SK-MEL-5 (cell line): Measurements from ENCODE around the gene SVEP1. TPM values are rescaled to one million over a fixed set of nuclear protein-coding genes. Genes with fewer than 3 reads are reported as not detected.
A peak's percentile ranks its signal among the peaks of the same experiment; 100 is the strongest.

Experiments
- DNase-seq: peaks from one replicate; pipeline ENCODE4 v3.0.0-alpha.2; 2016; ENCODE audit warnings: low read depth, low spot score
- in situ Hi-C: cut with HindIII; loops from 2 replicates; pipeline ENCODE4 v1.10.0; 2016; ENCODE audit warnings: low sequenced_read_pairs, high pct_unique_total_duplicates, low pct_unique_long_range_greater_than_20kb
- total RNA-seq: library from RNA; depleted of rRNA; stranded (reverse); fragments of >200 nt; shearing (Covaris generic); gene quantifications from 2 replicates; pipeline ENCODE4 v1.2.3, GENCODE V29; 2014

SVEP1 gene
- total RNA-seq, 1 experiment from 2014 or later, result not detected

DNA sequence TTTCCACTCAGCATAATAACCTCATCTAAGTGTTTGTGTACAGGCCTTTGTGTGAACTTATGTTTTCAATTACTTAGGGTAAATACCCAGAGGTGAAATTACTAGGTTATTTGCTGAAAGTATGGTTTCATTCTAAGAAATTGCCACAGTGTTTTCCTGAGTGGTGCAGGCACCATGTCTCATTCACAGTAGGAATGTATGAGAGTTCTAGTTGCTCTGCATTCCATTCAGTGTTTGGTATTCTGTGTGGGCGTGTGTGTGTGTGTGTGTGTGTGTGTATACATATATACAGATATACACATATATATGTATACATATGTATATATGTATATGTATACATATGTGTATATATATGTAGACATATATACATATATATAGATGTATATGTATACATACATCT lies 8.8 kb upstream of the SVEP1 start:
- DNase-seq, result no peak
- in situ Hi-C loops, result no loop called here

DNA sequence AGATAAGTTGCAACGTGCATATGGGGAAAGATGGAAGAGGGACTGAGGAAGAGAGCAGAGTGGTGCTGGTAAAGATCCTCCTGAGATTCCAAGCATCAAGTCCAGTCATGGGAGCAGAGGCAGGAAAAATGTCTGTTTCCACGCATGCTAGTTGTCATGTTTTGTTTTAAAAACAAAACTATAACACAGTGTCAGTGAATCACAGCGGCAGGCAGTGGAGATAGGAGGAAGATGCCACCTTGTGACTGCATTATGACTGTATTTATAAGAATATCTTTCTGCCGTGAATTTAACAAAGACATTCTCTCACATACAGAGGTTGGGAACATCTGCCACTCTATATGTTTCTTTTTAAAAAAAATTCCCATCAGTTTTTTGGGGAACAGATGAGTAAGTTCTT lies 3.7 kb upstream of the SVEP1 start:
- in situ Hi-C loops, result no loop called here
- peak; percentile 22 for DNase-seq

DNA sequence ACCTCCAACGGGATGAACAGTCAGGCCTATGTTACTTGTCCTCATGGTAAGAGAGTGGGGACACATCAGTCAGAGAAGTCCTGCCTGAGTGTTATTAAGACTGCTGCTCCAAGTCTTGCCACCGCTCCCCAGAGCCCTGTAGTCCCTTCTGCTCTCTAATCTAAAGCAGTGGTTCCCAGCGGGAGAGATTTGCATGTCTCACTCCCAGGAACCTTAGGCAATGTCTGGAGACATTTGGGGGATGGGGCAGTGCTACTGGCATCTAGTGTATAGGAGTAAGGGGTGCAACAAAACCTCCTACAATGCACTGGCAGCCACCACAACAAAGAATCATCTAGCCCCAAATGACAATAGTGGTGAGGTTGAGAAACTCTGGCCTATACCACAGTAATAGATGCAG lies 2.6 kb upstream of the SVEP1 start:
- in situ Hi-C loops, result no loop called here
- no peak for DNase-seq

DNA sequence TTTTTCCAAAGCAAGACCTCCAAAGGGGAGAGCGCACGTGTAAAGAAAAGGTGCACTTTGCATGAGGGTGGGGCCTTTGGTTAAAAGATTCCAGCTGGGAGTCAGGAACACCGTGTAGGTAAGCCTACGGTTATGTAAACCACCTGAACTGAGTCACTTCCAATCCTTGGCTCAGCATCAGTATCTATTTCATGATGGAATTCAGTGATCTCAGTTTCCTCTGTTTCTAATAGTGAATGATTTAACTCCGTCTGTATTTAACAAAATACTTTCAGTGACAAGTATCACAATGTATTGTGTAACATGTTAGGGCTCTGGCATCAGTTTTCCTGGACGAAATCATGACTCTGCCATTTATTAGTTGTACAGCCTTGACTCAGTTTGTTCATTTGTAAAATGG lies 1.3 kb upstream of the SVEP1 start:
- in situ Hi-C loops, result no loop called here
- DNase-seq, result no peak

DNA sequence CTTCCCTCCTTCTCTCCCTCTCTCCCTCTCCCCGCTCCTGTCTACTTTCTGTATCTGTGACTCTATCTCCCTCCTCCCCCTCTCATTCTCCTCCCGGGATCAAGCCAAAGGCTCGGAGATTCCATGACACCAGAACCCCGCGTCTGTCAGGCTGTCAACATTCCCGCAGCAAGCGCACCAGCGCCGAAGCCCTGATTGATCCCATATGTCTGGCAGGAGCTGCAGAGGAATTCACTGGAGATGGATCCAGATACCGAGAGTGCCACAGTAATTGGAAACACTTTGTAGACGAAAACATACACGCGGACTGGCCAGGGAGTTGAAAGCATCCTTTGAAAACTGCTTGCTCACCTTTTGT lies 300 bp upstream of the SVEP1 start:
- in situ Hi-C loops, result no loop called here
- DNase-seq, result no peak

DNA sequence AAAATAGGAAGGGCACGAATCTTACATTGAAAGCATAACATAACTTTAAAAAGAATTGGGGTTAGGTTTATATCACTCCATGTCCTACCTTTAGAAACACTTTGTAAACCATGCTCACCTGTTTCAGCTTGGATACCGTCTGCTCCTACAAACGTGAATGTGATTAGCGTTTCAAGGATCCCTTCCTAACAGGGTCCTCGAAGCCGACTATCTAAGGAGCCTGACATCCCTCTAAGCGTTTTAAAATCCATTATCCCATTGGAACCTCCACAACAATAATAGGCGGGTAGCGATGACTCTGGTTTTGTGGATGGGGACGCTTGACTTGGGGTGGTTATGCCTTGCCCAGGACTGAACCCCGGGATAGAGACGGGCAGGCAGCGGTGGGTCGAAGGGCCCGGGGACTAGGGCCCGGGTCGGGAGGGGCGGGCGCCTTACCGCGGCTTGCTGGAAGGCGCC lies 937 bp downstream of the SVEP1 start:
- in situ Hi-C loops, result no loop called here
- no peak for DNase-seq

DNA sequence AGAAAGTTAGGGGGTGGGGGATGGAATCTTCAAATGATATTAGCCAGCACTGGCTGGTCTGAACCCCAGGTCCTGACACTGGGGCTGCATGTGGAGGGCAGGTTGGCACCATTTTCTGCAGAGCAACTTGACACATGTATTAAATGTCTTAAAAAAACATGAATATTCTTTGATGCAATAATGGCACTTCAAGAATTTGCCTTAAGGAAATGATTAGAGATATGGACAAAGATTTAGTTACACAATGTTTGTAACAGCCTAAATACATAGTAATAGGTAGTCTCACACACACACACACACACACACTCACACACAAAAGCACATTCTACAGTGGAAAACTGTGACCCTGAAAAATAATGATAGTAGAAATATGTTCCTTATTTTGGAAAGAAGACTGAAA lies 3.6 kb downstream of the SVEP1 start:
- DNase-seq, result no peak
- in situ Hi-C loops, result no loop called here

DNA sequence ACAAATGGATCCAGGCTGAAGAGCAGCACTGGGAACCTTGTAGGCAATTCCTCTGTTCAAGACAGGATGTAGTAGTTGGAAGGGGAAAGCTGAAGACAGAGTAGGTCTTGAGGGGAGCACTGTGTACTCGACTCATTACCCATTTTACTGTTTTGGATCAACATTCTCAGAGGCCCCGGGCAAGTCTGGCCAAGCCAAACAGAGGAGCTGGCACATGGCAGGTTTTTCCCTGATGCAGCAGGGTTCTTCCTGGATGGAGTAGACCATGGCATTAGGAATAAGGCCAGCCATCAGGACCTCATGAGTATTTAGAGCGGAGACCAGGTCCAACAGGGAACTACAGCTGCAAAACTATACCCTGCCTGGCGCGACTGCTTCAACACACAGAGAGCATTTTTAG lies 4.4 kb downstream of the SVEP1 start:
- no peak for DNase-seq

DNA sequence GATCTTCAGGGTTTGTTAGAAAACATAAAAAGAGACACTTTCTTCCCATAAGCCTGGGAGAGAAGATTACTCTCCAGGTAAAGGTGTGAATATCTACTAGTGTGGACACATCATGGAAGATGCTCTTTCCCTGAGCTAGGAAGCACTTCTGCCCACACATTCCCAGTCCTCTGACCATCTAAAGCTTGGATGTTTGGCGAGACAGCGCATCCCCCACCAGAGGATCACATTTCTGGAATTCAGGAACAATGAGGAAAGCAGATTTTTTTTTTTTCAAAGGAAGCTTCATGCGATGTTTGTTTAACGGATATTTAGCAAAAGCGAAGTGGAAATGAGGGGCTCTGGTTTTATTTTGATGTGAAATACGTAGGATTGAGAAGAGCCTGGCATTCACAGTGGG lies 6.2 kb downstream of the SVEP1 start:
- in situ Hi-C loops, result no loop called here
- no peak for DNase-seq

More for the DNA sequence above, 4.4 kb downstream of the SVEP1 start:
- in situ Hi-C loops, result no loop called here

DNA sequence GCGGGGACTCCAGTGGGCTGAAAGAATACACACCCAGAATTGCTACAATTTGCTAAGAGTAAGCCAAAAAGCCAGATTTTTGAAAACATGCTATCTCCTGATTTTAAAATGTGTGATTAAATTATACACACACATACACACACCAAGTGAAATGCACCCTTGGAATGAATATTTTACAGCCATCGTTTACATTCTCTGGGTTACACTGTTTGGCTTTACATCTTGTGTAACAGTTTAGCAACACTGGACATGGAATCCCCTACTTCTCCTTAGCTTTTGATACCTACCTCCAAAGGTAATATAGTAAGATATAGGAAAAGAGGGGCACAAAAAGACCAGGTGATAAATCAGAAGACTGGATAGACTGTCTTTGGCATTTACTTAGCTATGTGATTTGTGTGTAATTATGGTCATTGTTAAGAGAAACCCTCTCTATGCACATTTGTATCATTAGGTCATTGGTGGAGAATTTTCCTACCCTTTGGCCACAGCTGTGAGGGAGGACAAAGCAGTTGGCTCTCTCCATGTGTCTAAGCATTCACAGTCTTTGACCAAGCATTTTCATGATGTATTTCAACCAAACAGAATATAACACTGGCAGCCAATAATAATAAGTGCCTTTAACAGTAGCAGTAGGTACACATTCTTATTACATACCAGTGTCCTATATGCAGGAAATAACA lies 7.6 kb downstream of the SVEP1 start:
- in situ Hi-C loops, result no loop called here
- DNase-seq, result no peak

DNA sequence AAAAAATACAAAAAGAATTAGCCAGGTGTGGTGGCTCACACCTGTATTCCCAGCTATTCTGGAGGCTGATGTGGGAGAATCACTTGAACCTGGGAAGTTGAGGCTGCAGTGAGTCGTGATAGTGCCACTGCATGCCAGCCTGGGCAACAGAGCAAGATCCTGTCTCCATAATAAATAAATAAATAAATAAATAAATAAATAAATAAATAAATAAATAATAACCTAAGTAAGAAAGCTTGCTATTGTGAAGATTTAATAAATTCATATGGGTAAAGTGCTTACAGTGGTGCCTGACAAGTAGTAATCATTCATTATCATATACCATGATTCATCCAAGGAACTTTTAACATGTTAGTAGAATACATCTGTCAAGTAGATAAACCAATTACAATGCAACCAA lies 13.4 kb downstream of the SVEP1 start:
- in situ Hi-C loops, result no loop called here
- no peak for DNase-seq

DNA sequence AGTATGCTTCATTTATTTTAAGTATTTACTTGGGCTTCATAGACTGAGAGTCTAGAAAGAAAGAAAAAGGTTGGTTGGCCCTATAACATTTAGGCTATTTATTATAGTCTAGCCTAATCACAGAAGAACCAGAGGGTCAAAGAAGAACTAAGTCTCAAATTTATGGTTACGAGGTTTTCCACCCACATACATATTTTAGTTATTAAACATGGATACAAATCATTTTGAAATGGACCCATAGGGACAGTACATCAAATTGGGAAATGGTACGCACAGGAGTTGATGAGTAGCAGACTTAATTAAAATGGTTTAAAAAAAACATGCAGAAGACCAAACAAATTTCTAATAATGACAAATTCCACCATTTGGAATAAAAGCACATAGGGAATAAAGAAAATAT lies 17.7 kb downstream of the SVEP1 start:
- in situ Hi-C loops, result no loop called here
- DNase-seq, result no peak

DNA sequence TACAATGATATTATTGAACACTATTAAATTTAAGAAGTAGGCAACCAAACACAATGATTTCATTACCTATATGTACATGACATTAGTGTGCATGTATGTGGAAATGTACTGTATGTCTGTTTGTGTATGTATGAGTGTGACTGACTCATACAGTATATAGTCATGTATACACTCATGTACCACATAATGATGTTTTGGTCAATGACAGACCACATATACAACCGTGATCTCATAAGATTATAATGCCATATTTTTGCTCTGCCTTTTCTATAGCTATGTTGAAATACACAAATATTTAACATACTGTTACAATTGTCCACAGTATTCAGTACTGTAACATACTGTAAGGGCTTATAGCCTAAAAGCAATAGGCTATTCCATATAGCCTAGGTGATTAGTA lies 19.7 kb downstream of the SVEP1 start:
- in situ Hi-C loops, result no loop called here

DNA sequence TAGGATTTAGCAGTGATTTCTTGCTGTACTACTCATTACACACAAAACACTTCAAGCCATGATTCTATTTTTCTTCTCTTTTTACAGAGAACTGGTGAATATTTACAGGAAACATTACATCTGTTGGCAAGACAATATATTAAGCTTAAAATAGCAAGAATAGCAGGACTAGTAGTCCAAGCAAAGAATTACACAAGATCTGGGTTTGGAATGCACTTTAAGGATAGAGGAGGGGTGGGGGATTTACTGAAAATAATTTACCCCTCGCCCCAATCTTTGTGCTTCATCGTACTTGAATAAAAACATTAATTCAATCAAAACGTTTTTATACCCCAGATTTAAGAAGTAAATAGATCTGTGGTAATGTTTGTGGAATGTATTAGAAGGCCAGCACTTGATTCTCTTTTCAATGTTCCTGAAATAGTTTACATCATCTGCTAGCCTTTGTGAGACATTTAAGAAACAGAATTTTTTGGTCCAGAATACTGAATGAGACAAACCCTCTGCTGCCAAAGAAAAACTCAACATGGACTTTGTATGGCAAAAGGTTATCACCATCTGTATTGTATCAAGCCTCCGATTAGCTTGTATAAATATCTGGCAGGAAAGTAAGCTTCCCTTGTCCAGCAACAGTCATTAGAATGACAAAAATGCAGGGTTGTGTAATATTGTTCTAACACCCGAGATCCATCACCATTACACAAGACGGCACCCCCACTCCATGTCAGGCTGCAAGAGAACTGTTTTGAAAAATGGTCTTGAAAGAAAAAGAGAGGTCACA lies 23.8 kb downstream of the SVEP1 start:
- in situ Hi-C loops, result no loop called here
- no peak for DNase-seq

More for the DNA sequence above, 19.7 kb downstream of the SVEP1 start:
- no peak for DNase-seq

DNA sequence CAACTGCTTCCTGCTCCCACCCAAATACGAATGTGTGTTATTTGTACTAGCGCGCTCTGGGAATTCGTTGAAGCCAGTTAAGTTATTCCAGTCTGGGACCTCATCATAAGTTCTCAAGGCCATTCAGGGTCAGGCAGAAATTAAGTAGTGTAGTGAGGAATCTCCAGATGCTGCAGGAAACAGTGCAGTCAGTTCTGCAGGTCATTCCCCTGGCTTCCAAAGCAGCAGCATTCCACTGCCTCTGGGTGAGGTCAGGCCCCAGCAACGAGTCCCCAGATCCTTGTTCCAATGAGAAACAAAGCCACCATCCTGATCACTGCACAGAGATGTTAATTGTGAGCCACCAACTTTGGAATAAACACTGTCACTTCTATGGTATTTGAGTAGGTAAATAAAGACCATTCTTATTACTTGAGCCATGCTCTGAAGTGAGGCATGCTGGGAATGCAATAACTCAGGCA lies 33.1 kb downstream of the SVEP1 start:
- in situ Hi-C loops, result no loop called here

DNA sequence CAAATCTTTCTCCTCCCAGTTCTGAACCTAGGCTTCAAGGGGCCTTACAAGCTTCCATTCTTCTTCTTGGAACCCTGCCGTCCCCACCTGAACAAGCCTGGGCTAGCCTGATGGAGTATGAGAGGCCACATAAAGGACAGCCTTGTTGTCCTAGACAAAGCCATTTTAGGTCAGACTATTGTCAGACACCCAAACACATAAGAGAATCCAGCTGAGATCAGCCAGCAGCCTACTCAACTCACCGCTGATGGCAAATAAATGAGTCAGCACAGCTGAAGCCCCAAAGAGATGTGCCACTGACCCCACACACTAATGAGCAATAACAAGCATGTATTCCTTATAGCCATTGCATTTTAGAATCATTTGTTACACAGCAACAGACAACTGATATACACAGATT lies 33.8 kb downstream of the SVEP1 start:
- no peak for DNase-seq
- in situ Hi-C loops, result no loop called here

More for the DNA sequence above, 33.1 kb downstream of the SVEP1 start:
- no peak for DNase-seq

DNA sequence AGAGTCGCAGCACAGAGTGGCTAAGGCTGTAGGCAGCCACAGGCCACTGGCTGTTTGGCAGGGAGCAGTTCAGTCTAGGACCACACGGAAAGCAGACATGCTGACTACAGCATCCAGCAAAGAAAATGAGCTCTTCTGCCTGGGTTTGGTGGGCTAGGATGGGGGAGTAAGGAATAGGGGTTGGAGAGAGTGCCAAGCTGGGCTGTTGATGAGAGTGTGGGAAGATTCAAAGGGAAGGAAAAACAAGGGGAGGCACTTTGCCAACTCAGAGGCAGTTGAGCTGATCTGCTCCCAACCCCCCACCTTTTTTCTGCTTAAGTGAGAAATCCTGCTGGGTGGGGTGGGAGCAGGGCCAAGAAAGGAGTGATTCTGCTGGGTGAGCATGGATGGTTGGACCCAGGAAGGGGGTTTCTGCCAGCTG lies 35.9 kb downstream of the SVEP1 start:
- in situ Hi-C loops, result no loop called here
- DNase-seq, result no peak

DNA sequence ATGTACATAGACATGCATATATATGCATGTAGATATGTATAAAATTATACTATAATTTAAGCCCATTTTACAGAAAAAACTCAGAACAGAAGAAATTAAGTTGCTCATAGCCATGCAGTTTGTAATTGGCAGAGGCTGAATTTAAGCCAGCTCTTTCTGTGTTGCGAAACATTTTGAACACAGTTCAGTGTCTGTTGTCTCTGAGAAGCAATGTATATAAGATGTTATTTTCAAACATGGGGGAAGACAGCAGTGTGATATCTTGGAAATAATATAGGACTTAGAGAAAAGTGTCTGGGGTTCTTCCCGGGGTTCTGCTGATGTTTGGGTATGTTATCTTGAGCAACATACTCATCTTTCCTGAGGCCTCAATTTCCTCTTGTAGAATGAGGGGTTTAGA lies 37.6 kb downstream of the SVEP1 start:
- no peak for DNase-seq
- in situ Hi-C loops, result no loop called here

DNA sequence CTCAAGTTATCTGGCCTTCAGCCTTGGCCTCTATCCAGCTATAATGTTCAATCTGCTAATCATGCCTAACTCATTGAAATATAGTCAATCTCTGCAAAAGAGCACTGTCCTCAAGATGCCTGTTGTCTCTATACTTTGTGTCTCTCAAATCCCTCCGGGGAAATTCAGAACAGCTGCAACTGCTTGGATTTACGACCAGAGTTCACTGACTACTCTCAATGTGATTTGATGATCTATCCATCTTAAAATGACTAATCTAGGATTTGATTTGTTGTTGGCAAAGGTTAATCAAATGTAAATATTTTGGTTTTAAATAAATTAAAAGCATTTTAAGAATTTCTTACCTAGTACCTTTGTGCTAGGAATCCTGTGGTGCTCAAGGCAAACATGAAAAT lies 40.9 kb downstream of the SVEP1 start:
- in situ Hi-C loops, result no loop called here

More for the DNA sequence above, 40.9 kb downstream of the SVEP1 start:
- DNase-seq, result no peak
